GM18873 (cell line): ENCODE data around the gene BAIAP2.

Experiments
- ATAC-seq: cut with Tn5 transposase; IDR thresholded peaks from one replicate; pipeline ENCODE4 v1.9.1; 2021; ENCODE audit warnings: mild to moderate bottlenecking, moderate library complexity, moderate number of reproducible peaks; ENCODE audit not compliant: unreplicated experiment, low FRiP score

Gene BAIAP2

GRCh38 chr17:81036197-81036941 is 1.4 kb downstream of the BAIAP2 start:
- ATAC-seq, result no peak

GRCh38 chr17:81037026-81037797 is 2.3 kb downstream of the BAIAP2 start:
- ATAC-seq, result no peak

GRCh38 chr17:81037798-81038733 is 3.1 kb downstream of the BAIAP2 start:
- no peak for ATAC-seq

GRCh38 chr17:81039096-81039495 is 4.1 kb downstream of the BAIAP2 start:
- no peak for ATAC-seq

GRCh38 chr17:81039854-81040758 is 5.2 kb downstream of the BAIAP2 start:
- ATAC-seq, result no peak

GRCh38 chr17:81040791-81041337 is 5.9 kb downstream of the BAIAP2 start:
- no peak for ATAC-seq

- ATAC-seq, result no peak
These were observed 7.7 kb downstream of the BAIAP2 start for GRCh38 chr17:81042606-81043005.

GRCh38 chr17:81043319-81043724 is 8.4 kb downstream of the BAIAP2 start:
- ATAC-seq, result no peak

- no peak for ATAC-seq
These were observed 8.9 kb downstream of the BAIAP2 start for GRCh38 chr17:81043725-81044427.

- ATAC-seq, result no peak
These were observed 9.4 kb downstream of the BAIAP2 start for GRCh38 chr17:81044428-81044763.

GRCh38 chr17:81044764-81045589 is 10.0 kb downstream of the BAIAP2 start:
- ATAC-seq, result no peak

- no peak for ATAC-seq
These were observed 10.7 kb downstream of the BAIAP2 start for GRCh38 chr17:81045590-81046095.

GRCh38 chr17:81046132-81046769 is 11.3 kb downstream of the BAIAP2 start:
- ATAC-seq, result no peak

GRCh38 chr17:81046770-81047359 is 11.9 kb downstream of the BAIAP2 start:
- ATAC-seq, result no peak

GRCh38 chr17:81048827-81049371 is 13.9 kb downstream of the BAIAP2 start:
- ATAC-seq, result no peak

GRCh38 chr17:81049372-81049911 is 14.5 kb downstream of the BAIAP2 start:
- no peak for ATAC-seq
